HG02610 (cell line): ENCODE results near the gene MOGAT3.
"Not testable (repeated sequence)": the region's sequence is repeated elsewhere in the genome, so short reads cannot be mapped to it uniquely, and the experiment has no call there.

Experiments
- ATAC-seq: cut with Tn5 transposase; IDR thresholded peaks from one replicate; pipeline ENCODE4 v1.9.1; 2021; ENCODE audit warnings: mild to moderate bottlenecking, moderate library complexity; ENCODE audit not compliant: unreplicated experiment

Gene MOGAT3

GRCh38 chr7:101205901-101206664 lies 5.2 kb upstream of the MOGAT3 start:
- no peak for ATAC-seq

GRCh38 chr7:101203740-101204738 lies 3.2 kb upstream of the MOGAT3 start:
- not testable (repeated sequence) for ATAC-seq

GRCh38 chr7:101202603-101202918 lies 1.7 kb upstream of the MOGAT3 start:
- no peak for ATAC-seq

- no peak for ATAC-seq
Measured at GRCh38 chr7:101201695-101202602, 1.1 kb upstream of the MOGAT3 start.

- no peak for ATAC-seq
Measured at GRCh38 chr7:101200504-101200861, 353 bp downstream of the MOGAT3 start.

- not testable (repeated sequence) for ATAC-seq
Measured at GRCh38 chr7:101199522-101199921, 1.3 kb downstream of the MOGAT3 start.

- no peak for ATAC-seq
Measured at GRCh38 chr7:101198476-101198875, 2.4 kb downstream of the MOGAT3 start.

- no peak for ATAC-seq
Measured at GRCh38 chr7:101197991-101198390, 2.8 kb downstream of the MOGAT3 start.

GRCh38 chr7:101195884-101196283 lies 5.0 kb downstream of the MOGAT3 start:
- ATAC-seq, result no peak

- ATAC-seq, result no peak
Measured at GRCh38 chr7:101189109-101189508, 11.7 kb downstream of the MOGAT3 start.

- ATAC-seq, result no peak
Measured at GRCh38 chr7:101186844-101187428, 13.9 kb downstream of the MOGAT3 start.

GRCh38 chr7:101186194-101186593 lies 14.6 kb downstream of the MOGAT3 start:
- no peak for ATAC-seq

GRCh38 chr7:101185258-101185839 lies 15.5 kb downstream of the MOGAT3 start:
- no peak for ATAC-seq

- no peak for ATAC-seq
Measured at GRCh38 chr7:101180130-101180755, 20.6 kb downstream of the MOGAT3 start, which contains the start of gene NAT16. Gene NAT16 (minus strand): TSS chr7:101180293. CDS start chr7:101174807, 5,486 bp downstream.

- ATAC-seq, result no peak
Measured at GRCh38 chr7:101179713-101180112, 21.1 kb downstream of the MOGAT3 start.

GRCh38 chr7:101179117-101179516 lies 21.7 kb downstream of the MOGAT3 start:
- no peak for ATAC-seq

GRCh38 chr7:101177644-101178043 lies 23.2 kb downstream of the MOGAT3 start:
- no peak for ATAC-seq

- ATAC-seq, result no peak
Measured at GRCh38 chr7:101175664-101176063, 25.2 kb downstream of the MOGAT3 start.

GRCh38 chr7:101174322-101174854 lies 26.4 kb downstream of the MOGAT3 start:
- ATAC-seq, result no peak
